Parathyroid adenoma (tissue), 2 donors: ENCODE data around the gene BORCS5.

Experiments used
- H2AFZ ChIP-seq: fragments of 300-600 bp; sonication (generic); one replicate; pipeline ENCODE4 v1.7.0; 2017; ENCODE audit warnings: antibody characterized with exemption, mild to moderate bottlenecking
- H3K27ac ChIP-seq: fragments of 300-600 bp; sonication (generic); one replicate; pipeline ENCODE4 v1.7.0; 2017
- H3K27me3 ChIP-seq: fragments of 300-600 bp; sonication (generic); one replicate; pipeline ENCODE4 v1.7.0; 2017; ENCODE audit warnings: low read length; ENCODE audit not compliant: control insufficient read depth, insufficient read depth
- H3K36me3 ChIP-seq: fragments of 300-600 bp; sonication (generic); one replicate; pipeline ENCODE4 v1.7.0; 2017; ENCODE audit warnings: low read length; ENCODE audit not compliant: control insufficient read depth, insufficient read depth
- H3K4me1 ChIP-seq: fragments of 300-600 bp; sonication (generic); one replicate; pipeline ENCODE4 v1.7.0; 2017; ENCODE audit warnings: control low read depth
- H3K4me2 ChIP-seq: fragments of 300-600 bp; sonication (generic); one replicate; pipeline ENCODE4 v1.7.0; 2017; ENCODE audit warnings: low read length
- H3K4me3 ChIP-seq: fragments of 300-600 bp; sonication (generic); one replicate; pipeline ENCODE4 v1.7.0; 2017; ENCODE audit warnings: low read depth, low read length
- H3K79me2 ChIP-seq: fragments of 300-600 bp; sonication (generic); one replicate; pipeline ENCODE4 v1.7.0; 2017; ENCODE audit warnings: control low read depth
- H3K9ac ChIP-seq: fragments of 300-600 bp; sonication (generic); one replicate; pipeline ENCODE4 v1.7.0; 2017; ENCODE audit warnings: mild to moderate bottlenecking
- H3K9me3 ChIP-seq: fragments of 300-600 bp; sonication (generic); one replicate; pipeline ENCODE4 v1.7.0; 2017; ENCODE audit warnings: low read length; ENCODE audit not compliant: control insufficient read depth
- CTCF ChIP-seq: fragments of 300-600 bp; sonication (generic); IDR thresholded peaks from one replicate; pipeline ENCODE4 v1.7.0; 2017; ENCODE audit warnings: antibody characterized with exemption, mild to moderate bottlenecking
- donor health status: primary hyperparathyroidism.

BORCS5 gene

DNA sequence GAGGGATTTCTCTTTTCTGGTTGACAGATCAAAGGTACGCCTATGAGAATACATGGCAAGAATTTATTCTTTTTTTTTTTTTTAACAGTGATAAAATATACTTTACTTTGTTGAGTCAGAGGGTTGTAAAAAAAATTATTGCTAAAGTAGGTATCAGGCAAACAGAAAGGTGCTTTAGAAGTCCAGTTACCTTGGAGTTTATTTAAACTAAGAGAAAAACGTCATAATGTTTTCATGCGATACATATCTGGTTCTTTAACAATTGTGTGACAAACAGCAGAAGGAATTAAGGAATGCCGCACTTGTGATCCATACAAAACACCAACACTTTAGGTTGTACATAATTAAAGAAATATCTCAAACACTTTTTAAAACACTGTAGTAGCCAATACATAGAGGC, 94.2 kb downstream of the BORCS5 start:
- H3K9me3 ChIP-seq, result no peaks in the 10 kb centered on the region
- H3K4me2 ChIP-seq, result no peak overlapping the region
- H3K4me1 ChIP-seq, result no peaks in the 10 kb centered on the region
- no peak for TF ChIP-seq CTCF
- peaks cover 2% of the 10 kb centered on the region for H3K79me2 ChIP-seq
- H3K27ac ChIP-seq, result no peak overlapping the region
- H3K36me3 ChIP-seq, result no peaks in the 10 kb centered on the region
- H2AFZ ChIP-seq, result no peak overlapping the region
- H3K9ac ChIP-seq, result no peak overlapping the region
- H3K4me3 ChIP-seq, result no peak overlapping the region
- no peaks in the 10 kb centered on the region for H3K27me3 ChIP-seq

DNA sequence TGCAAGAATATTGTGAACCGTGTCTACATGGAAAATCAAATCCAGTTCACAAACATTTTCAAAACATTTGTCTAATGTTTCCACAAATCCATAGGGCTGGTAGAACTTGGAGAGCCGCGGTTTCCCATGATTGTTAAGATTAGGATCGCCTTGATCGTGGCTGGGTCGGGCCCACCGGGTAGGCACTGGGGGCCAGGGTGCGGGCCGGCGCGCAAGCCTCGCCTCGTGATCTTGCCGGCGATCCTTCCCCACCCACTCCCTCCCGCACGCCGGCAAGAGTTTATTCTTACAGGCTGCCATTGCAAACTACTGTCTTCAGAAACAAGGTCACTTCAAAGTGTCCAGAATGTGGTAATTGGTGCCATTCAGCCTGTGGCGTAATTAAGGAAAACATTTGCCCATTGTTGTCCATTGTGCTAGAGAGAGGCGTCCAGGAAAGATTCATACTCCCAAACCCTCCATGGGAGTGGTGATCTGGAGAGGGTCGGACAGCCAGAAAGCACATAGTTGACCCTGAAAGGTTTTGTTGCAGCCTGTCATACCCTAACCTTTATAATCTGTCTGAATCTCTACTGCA, 95.5 kb downstream of the BORCS5 start:
- H3K4me1 ChIP-seq, result no peaks in the 10 kb centered on the region
- H3K4me3 ChIP-seq, result no peak overlapping the region
- H3K27me3 ChIP-seq, result no peaks in the 10 kb centered on the region
- no peak overlapping the region for H2AFZ ChIP-seq
- H3K9me3 ChIP-seq, result no peaks in the 10 kb centered on the region
- H3K27ac ChIP-seq, result no peak overlapping the region
- no peaks in the 10 kb centered on the region for H3K36me3 ChIP-seq
- H3K9ac ChIP-seq, result no peak overlapping the region
- TF ChIP-seq CTCF, result no peak
- H3K4me2 ChIP-seq, result no peak overlapping the region
- peaks cover 3% of the 10 kb centered on the region for H3K79me2 ChIP-seq

DNA sequence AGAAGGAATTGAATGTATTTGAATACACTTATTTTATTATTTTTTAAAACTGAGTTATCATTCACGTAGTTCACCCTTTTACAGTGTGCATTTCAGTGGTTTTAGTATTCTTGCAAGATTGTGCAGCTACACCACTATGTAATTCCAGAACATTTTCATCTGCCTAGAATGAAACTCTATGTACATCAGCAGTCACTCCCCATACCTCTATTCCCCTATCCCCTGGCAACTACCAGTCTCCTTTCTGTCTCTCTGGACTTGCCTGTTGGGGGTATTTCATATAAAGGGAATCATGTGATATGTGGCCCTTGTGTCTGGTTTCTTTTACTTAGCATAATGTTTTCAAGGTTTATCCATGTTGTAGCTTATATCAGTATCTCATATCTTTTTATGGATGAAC, 96.8 kb downstream of the BORCS5 start:
- Histone ChIP-seq H3K4me2 (no peak overlapping the region), H3K4me1 (no peaks in the 10 kb centered on the region), H2AFZ (no peak overlapping the region), H3K9me3 (no peaks in the 10 kb centered on the region), H3K27ac (no peak overlapping the region), H3K9ac (no peak overlapping the region), H3K79me2 (peaks cover 3% of the 10 kb centered on the region), H3K36me3 (no peaks in the 10 kb centered on the region), H3K27me3 (no peaks in the 10 kb centered on the region), H3K4me3 (no peak overlapping the region)
- no peak for TF ChIP-seq CTCF

DNA sequence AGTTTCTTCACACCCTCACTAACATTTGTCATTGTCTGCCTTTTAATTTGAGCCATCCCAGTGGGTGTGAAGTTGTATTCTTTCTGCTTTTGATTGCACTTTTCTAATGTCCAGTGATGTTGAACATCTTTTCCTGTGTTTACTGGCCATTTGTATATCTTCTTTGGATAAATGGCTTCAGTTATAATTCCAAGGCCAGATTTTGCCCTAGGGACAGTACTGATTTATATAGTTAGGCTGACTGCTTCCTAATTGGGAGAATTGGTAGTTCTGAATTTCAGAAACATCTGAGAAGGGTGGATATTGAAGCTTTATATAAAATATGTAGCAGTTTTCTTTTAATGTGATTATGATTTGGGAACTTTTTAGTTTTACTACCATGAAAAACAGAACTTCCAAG, 97.4 kb downstream of the BORCS5 start:
- Histone ChIP-seq H3K4me2 (no peak overlapping the region), H3K79me2 (peaks cover 3% of the 10 kb centered on the region), H3K27ac (no peak overlapping the region), H3K9ac (no peak overlapping the region), H3K4me1 (no peaks in the 10 kb centered on the region), H3K36me3 (no peaks in the 10 kb centered on the region), H3K9me3 (no peaks in the 10 kb centered on the region), H3K4me3 (no peak overlapping the region), H3K27me3 (no peaks in the 10 kb centered on the region), H2AFZ (no peak overlapping the region)
- TF ChIP-seq CTCF, result no peak

- H3K9me3 ChIP-seq, result no peaks in the 10 kb centered on the region
- no peak overlapping the region for H3K9ac ChIP-seq
- H2AFZ ChIP-seq, result no peak overlapping the region
- TF ChIP-seq CTCF, result no peak
- peaks cover 3% of the 10 kb centered on the region for H3K79me2 ChIP-seq
- H3K4me2 ChIP-seq, result no peak overlapping the region
- H3K27ac ChIP-seq, result no peak overlapping the region
- no peak overlapping the region for H3K4me3 ChIP-seq
- H3K36me3 ChIP-seq, result no peaks in the 10 kb centered on the region
- no peaks in the 10 kb centered on the region for H3K4me1 ChIP-seq
- H3K27me3 ChIP-seq, result no peaks in the 10 kb centered on the region
These were observed 99.8 kb downstream of the BORCS5 start for GRCh38 chr12:12456637-12457036.
